GM13976 (cell line): ENCODE measurements around the gene IRAK2.

ENCODE experiments used
- DNase-seq: peaks from one replicate; pipeline ENCODE4 v3.0.0; 2012; ENCODE audit warnings: low spot score
- CTCF ChIP-seq: IDR thresholded peaks from 2 replicates; pipeline ENCODE4 v1.5.1; 2012; ENCODE audit warnings: borderline replicate concordance, mild to moderate bottlenecking; ENCODE audit not compliant: insufficient read depth; ENCODE audit errors: extremely low read depth, missing control alignments, control extremely low read depth
- in situ Hi-C: fragments of 300-500 bp; cut with MboI; formaldehyde crosslinking; loops from one replicate; pipeline ENCODE4 v1.12.0; 2022; ENCODE audit warnings: low sequenced_read_pairs, mixed read lengths, inconsistent platforms; ENCODE audit not compliant: unreplicated experiment

The IRAK2 gene

DNA sequence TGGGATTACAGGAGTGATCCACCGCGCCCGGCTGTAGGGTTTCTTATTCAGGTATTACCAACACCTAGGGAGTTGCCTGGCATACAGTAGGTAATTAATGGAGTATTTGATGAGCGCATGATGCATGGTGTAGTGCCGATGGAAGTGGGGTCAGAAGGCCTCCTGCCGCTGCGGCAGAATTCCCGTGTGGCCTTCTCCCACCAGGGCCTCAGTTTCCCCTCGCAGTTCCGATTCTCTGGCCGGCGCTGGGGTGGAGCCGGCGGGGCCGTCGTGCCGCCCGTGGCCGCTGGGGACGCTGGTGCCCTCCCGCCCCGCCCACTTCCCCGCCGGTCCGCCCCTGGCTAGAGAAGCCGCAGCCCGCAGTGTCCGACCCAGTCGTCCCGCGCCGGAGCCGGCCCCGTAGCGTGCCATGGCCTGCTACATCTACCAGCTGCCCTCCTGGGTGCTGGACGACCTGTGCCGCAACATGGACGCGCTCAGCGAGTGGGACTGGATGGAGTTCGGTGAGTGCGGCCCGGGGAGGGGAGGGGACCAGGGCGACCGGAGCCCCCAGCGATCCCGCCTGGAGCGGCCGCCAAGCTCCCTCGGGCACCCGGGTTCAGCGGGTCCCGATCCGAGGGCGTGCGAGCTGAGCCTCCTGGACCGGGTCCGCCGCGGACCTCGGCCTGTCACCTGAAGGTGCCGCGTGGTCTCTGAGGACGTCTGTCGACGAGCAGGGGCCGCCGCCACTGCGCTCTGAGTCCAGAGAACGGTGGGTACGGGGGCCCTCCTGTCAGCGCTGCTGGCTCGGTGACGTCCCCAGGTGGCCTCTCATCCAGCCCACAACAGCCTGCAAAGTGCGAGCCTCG lies at the start of gene IRAK2:
Gene IRAK2, plus strand, starts transcription at position 374 of the 848 bp plus-strand sequence. Its CDS starts 36 bp downstream, at position 410.
- peak; percentile 90 for DNase-seq
- TF ChIP-seq CTCF: peak; percentile 81
- in situ Hi-C loops: no loop called here

DNA sequence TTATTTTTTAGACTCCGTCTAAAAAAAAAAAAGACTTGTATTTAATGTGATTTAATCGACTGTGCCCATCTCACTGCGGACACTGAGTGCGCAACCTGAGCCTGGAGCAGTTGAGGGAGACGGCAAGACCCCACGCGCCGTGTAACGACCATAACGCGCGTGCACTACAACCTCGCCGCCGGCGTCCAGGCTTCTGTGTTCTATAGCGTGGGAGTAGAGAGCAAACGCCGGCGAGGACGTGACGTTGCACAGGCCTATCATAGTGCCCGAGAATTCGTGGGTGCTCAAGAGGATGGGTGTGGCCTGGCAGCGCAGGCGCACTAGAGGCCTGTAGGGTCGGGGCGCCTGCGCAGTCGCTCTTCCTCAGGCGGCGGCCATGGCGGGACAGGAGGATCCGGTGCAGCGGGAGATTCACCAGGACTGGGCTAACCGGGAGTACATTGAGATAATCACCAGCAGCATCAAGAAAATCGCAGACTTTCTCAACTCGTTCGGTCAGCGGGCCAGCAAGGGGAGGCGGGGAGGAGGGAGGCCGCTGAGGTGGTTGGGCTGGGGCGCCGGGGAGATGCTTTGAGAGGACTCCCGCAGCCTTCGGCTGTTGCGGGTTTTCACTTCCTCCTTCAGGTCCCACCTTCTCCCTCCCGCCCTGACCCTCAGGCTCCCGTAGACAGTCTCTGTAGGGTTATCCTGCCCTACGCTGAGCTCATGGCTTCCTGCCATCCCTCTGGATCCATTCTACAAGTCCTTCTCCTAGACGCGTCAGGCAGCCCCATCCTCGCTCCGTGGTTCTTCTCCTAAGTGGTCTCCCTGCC lies 49.2 kb upstream of the IRAK2 start, which contains the start of gene BRK1:
Gene BRK1, plus strand, starts transcription at position 350 of the 812 bp plus-strand sequence. Its CDS starts 27 bp downstream, at position 377.
- TF ChIP-seq CTCF: no peak
- in situ Hi-C loops: no loop called here
- peak; percentile 99 for DNase-seq

DNA sequence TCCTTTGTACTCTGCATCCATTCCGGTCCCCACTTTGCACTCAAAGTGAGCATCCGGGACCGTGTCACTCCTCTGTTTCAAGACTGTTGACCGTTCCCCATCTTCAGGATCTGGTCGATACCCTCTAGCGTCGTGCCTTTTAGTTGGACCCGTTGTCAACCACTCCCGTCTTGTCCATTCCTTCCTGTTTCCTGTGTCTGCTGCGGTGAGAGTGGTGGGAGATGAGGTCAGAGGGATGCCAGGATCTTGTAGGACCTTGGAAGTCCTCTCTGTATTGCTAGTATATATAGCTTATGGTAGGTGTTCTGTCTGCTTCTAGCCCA lies 48.6 kb upstream of the IRAK2 start:
- DNase-seq: no peak
- TF ChIP-seq CTCF: no peak
- in situ Hi-C loops: no loop called here

DNA sequence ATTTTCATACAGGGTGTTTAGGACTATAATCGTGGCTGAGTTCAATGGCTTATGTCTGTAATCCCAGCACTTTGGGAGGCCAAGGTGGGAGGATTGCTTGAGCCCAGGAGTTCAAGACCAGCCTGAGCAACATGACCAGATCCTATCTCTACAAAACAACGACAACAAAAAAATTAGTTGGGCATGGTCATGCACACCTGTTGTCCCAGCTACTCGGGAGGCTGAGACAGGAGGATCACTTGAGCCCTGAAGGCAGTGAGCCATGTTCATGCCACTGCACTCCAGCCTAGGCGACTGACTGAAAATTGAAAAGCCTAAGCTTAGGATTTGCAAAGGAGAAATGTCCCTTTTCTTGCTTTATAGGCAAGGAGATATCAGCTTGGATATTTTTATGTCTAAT lies 47.8 kb upstream of the IRAK2 start:
- no peak for DNase-seq
- no peak for TF ChIP-seq CTCF
- in situ Hi-C loops: no loop called here

DNA sequence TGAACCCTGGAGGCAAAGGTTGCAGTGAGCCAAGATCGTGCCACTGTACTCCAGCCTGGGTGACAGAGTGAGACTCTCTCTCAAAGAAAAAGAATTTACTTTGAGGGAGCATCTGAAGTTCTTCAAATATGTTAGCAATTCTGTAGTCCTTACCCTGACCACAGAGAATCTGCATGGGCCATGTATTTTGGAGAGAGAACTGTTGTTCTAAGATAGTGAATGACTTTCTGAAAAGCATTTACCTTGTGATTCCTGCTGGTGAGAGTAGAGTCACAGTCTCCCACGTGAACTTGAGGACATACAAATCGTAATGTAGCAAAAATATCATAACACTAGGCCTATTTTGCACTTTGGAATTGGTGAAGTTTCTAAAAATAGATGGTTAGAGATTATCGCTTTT lies 45.3 kb upstream of the IRAK2 start:
- in situ Hi-C loops: no loop called here
- no peak for TF ChIP-seq CTCF
- no peak for DNase-seq

DNA sequence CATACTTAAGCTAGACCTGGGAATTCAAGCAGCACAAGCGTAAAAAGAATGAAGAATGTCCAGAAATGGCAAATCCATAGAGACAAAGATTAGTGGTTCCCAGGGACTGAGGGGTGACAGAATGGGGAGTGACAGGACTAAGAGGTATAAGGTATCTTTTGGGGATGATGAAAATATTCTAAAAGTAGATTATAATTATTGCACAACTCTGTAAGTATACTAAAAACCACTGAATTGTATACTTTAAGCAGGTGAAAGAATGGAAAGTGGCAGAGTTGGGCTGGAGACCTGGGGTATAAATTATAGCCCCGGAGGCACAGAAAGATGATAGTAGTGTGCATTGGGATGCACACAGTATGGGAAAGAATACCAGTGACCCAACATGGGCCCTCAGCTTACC lies 43.7 kb upstream of the IRAK2 start:
- no peak for DNase-seq
- TF ChIP-seq CTCF: no peak
- in situ Hi-C loops: no loop called here
